HUES48 (cell line): Measurements from ENCODE around the gene AP3B1.
A peak's percentile ranks its signal among the peaks of the same experiment; 100 is the strongest.
"Not testable (repeated sequence)": the region's sequence is repeated elsewhere in the genome, so short reads cannot be mapped to it uniquely, and the experiment has no call there.

ENCODE experiments used
- H3K27ac ChIP-seq: one replicate; pipeline ENCODE4 v1.7.0; 2013; ENCODE audit warnings: low read depth, low read length, inconsistent platforms
- H3K27me3 ChIP-seq: 2 replicates; pipeline ENCODE4 v1.6.1; 2013; ENCODE audit warnings: mild to moderate bottlenecking, low read length; ENCODE audit not compliant: control insufficient read depth, insufficient read depth
- H3K36me3 ChIP-seq: 2 replicates; pipeline ENCODE4 v1.6.1; 2013; ENCODE audit warnings: low read length; ENCODE audit not compliant: control insufficient read depth, insufficient read depth
- H3K4me1 ChIP-seq: 2 replicates; pipeline ENCODE4 v1.6.1; 2013; ENCODE audit warnings: mild to moderate bottlenecking, low read length; ENCODE audit not compliant: control insufficient read depth, insufficient read depth
- H3K4me3 ChIP-seq: 2 replicates; pipeline ENCODE4 v1.5.1; 2013; ENCODE audit warnings: mild to moderate bottlenecking, low read depth, low read length
- H3K9ac ChIP-seq: 2 replicates; pipeline ENCODE4 v1.6.1; 2013; ENCODE audit warnings: mild to moderate bottlenecking, low read depth, low read length, moderate library complexity
- H3K9me3 ChIP-seq: 2 replicates; pipeline ENCODE4 v1.6.1; 2013; ENCODE audit warnings: low read length; ENCODE audit not compliant: control insufficient read depth, insufficient read depth

Gene AP3B1

DNA sequence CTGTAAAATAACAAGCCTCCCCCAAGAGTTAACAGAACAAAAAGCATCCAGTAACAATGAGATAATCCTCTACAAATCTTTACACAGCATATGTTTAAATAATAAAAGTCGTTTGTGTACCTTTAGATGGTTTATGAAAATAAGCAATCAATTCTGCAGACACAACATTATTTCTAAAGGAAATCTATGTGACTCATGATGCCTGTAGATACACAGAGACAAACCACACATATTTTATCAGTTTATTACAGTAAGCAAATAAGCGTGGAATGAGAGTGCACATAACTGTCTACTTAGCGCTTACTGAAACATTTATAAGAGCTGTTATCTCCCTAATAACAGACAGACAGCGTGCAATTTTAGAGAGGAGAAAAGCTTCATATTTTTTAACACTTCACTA is 243.6 kb downstream of the AP3B1 start:
- Histone ChIP-seq H3K27ac (no peak overlapping the region), H3K4me1 (no peaks in the 10 kb centered on the region), H3K9me3 (no peaks in the 10 kb centered on the region), H3K9ac (no peak overlapping the region), H3K27me3 (no peaks in the 10 kb centered on the region), H3K36me3 (no peaks in the 10 kb centered on the region), H3K4me3 (no peak overlapping the region)

DNA sequence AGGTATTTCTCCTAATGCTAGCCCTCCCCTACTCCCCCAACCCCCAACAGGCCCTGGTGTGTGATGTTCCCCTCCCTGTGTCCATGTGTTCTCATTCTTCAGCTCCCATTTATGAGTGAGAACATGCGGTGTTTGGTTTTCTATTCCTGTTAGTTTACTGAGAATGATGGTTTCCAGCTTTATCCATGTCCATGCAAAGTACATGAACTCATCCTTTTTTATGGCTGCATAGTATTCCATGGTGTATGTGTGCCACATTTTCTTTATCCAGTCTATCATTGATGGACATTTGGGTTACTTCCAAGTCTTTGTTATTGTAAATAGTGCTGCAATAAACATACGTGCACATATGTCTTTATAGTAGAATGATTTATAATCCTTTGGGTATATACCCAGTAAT is 247.7 kb downstream of the AP3B1 start:
- not testable (repeated sequence) for H3K36me3 ChIP-seq, H3K27ac ChIP-seq, H3K4me1 ChIP-seq, H3K9me3 ChIP-seq, H3K27me3 ChIP-seq, H3K9ac ChIP-seq, H3K4me3 ChIP-seq

DNA sequence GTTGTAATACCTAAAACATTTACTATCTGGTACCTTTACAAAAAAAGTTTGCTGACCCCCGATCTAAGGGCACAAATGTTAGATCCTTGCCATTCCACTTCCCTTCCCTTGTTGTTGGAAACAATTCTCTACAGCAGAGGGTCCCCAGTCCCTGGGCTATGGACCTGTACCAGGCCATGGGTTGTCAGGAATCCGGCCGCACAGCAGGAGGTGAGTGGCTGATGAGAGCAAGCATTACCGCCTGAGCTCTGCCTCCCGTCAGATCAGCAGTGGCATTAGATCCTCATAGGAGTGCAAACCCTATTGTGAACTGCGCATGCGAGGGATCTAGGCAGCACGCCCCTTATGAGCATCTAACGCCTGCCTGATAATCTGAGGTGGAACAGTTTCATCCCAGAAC is 248.5 kb downstream of the AP3B1 start:
- H3K36me3 ChIP-seq = no peaks in the 10 kb centered on the region
- no peak overlapping the region for H3K27ac ChIP-seq
- no peak overlapping the region for H3K9ac ChIP-seq
- no peaks in the 10 kb centered on the region for H3K4me1 ChIP-seq
- H3K9me3 ChIP-seq = no peaks in the 10 kb centered on the region
- H3K27me3 ChIP-seq = no peaks in the 10 kb centered on the region
- H3K4me3 ChIP-seq = no peak overlapping the region

DNA sequence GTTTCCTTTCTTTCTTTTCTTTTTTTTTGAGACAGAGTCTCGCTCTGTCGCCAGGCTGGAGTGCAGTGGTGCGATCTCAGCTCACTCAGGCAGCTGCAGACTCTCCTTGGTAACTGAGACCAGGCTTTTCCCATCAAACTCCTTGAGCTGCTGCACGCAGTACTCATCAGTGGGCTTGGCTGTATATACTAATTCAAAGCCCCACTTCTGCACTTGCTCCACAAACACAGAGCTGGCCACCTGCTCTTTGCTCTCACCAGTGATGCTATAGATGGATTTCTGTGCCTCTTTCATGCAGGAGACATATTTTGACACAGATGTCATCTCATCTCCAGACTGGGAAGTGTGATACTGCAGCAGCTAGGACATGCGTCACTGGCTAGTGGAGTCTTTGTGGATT is 252.7 kb downstream of the AP3B1 start:
- H3K27ac ChIP-seq = no peak overlapping the region
- no peak overlapping the region for H3K4me3 ChIP-seq
- peaks cover 4% of the 10 kb centered on the region; the same call in 1 of the 2 replicates for H3K36me3 ChIP-seq
- no peaks in the 10 kb centered on the region for H3K27me3 ChIP-seq
- no peaks in the 10 kb centered on the region for H3K4me1 ChIP-seq
- H3K9me3 ChIP-seq = no peaks in the 10 kb centered on the region
- H3K9ac ChIP-seq = no peak overlapping the region

DNA sequence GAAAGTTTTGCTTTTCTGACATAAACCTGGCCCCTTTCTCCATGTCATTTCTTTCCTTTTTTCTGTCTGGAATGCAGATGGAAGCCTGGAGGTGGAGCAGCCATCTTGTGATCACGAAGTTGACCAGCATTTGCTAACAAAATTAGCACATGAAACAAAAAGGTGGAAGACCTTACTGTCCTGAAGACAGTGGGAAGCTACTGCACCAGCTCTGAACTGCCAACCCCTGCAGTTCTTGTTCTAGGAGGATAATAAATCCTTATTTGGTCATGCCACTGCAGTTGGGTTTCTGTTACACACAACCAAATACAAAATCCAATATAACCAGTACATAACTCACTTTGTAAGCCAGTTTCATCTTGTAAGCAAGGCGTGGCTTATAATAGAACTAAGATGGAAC is 269.0 kb downstream of the AP3B1 start:
- no peak overlapping the region for H3K9ac ChIP-seq
- H3K4me3 ChIP-seq = no peak overlapping the region
- H3K9me3 ChIP-seq = no peaks in the 10 kb centered on the region
- H3K27ac ChIP-seq = peak overlapping the region; percentile 70
- peaks cover 13% of the 10 kb centered on the region; the same call in 1 of the 2 replicates for H3K4me1 ChIP-seq
- no peaks in the 10 kb centered on the region for H3K36me3 ChIP-seq
- H3K27me3 ChIP-seq = peaks cover 30% of the 10 kb centered on the region

DNA sequence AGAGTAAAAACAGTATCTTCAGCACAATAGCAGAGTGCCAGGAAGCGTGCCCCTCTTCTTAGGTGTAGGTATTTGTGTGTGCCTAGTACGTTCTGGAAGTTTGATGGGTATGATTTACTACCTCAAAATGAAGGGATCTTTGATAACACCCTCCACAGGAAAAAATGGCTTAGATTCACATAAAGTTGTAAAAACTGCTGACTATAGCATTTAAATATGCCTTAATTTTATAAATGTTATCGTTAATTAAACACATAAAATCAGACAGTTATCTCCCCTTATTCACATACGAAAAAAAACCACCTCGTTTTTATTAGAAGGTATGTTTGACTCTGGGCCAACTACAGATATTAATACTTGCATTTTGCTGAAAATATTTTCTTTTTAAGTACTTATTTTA is 274.8 kb downstream of the AP3B1 start:
- no peak overlapping the region for H3K4me3 ChIP-seq
- H3K9me3 ChIP-seq = no peaks in the 10 kb centered on the region
- no peaks in the 10 kb centered on the region; the same call in 1 of the 2 replicates for H3K36me3 ChIP-seq
- H3K27ac ChIP-seq = no peak overlapping the region
- no peak overlapping the region for H3K9ac ChIP-seq
- H3K4me1 ChIP-seq = peaks cover 14% of the 10 kb centered on the region
- peaks cover 88% of the 10 kb centered on the region for H3K27me3 ChIP-seq

DNA sequence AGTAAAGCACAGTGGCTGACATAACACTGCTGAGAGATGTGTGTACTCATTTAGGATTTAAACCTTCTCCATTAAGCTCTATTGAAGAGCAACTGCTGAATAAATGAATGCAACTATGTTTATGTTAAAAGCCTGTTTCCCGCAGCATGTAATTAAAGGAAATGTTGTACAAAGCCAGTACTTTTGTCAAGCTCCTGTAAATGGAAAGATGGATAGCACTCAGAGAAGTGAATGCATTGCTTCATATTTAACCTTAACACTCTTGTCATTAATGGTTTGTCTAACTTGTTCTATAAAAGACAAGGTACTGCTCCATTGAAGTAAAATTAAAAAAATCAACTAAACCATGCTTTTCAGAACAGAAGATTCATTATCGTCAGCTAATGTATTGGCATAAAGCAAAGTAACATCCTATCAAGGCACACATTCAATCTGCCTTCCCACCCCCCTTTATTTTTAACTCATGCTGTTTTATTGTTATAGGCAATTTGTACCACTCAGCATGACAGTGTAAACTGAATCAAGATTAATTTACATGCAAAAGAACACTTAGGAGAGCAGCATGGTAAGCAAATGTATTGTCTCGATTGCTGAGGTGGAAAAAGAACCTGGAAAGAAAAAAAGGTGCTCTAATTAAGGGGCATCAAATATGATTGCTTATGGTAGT is 277.5 kb downstream of the AP3B1 start:
- Histone ChIP-seq H3K4me3 (peak overlapping the region; percentile 24; the same call in 1 of the 2 replicates), H3K27ac (no peak overlapping the region), H3K4me1 (peaks cover 14% of the 10 kb centered on the region), H3K36me3 (no peaks in the 10 kb centered on the region; the same call in 1 of the 2 replicates), H3K27me3 (peaks cover 87% of the 10 kb centered on the region), H3K9ac (no peak overlapping the region), H3K9me3 (no peaks in the 10 kb centered on the region)

DNA sequence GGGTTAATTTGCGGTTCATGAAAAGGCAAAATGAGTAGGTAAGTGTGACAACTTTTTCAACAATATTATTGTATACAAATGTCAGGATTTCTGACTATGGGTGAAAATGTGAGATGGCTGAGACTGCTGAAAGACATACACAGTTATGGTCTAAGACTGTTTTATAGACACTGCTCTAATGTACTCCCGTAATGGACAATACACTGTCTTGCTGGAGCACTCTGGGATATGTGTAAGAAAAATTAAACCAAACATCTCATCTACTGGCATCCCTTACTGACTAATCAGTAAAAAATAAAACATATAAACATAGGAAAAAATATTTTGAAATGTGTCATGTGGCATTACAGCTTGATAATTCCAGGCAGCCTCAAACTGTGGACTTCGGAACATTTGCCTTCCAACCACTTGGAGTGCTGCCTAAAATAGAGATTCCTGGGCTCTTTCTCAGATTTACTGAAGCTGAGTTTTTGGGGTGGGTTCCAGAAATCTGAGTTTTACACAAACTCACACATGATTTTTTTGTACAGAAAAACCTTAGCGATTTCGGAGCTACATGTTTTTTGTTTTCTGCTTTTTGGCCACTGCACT is 284.5 kb downstream of the AP3B1 start:
- H3K4me3 ChIP-seq = no peak overlapping the region
- H3K27me3 ChIP-seq = peaks cover 22% of the 10 kb centered on the region
- no peaks in the 10 kb centered on the region for H3K4me1 ChIP-seq
- no peaks in the 10 kb centered on the region; the same call in 1 of the 2 replicates for H3K36me3 ChIP-seq
- H3K9ac ChIP-seq = no peak overlapping the region
- no peak overlapping the region for H3K27ac ChIP-seq
- H3K9me3 ChIP-seq = no peaks in the 10 kb centered on the region

DNA sequence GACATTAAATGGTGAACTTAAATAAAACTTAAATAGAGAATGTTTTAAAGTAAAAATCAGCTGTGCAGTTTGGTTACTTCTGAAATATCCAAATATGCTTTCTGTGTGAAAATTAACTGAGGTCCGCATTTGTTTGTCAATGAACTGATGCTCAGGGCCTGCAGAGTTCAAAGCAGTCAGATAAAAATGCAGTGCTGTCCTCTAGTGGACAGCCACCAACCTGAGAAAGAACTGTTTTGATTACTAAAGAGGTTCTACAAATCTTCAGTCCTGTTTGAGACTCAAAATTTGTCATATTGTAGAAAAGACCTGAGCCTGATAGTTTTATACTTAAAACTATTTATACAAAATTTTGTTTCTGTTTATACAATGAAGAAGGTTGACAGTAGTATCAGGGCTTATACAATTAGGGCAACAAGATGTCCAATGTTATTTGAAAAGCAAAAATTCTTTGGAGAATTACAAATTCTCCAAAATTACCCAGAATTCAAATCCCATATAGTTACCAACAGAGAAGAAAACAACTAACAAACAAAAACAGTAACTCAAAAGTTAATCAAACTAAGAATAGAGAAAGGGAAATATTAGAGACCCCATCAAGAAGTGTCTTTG is 286.0 kb downstream of the AP3B1 start:
- Histone ChIP-seq H3K27me3 (peaks cover 8% of the 10 kb centered on the region), H3K27ac (no peak overlapping the region), H3K9me3 (no peaks in the 10 kb centered on the region), H3K4me3 (no peak overlapping the region), H3K4me1 (no peaks in the 10 kb centered on the region; the same call in 1 of the 2 replicates), H3K9ac (no peak overlapping the region), H3K36me3 (no peaks in the 10 kb centered on the region)

DNA sequence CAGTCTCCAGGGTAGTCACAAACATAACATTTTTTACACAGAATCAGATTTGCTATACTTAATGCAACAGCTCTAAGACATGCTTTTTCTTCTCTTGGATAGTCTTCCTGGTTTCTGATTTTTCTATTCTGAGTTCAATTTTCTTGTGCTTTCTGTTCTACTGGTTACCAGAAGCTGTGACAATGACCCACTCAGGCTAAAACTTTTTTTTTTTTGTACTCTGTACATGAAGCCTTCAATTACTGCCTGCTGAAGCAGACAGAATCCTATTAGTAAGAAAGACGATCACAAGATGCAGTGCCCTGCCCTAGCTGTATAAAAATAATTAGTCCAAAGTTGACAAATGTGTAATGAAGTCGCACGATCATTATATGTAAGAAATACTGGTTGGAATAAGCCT is 287.3 kb downstream of the AP3B1 start:
- no peaks in the 10 kb centered on the region for H3K36me3 ChIP-seq
- no peaks in the 10 kb centered on the region for H3K9me3 ChIP-seq
- H3K4me1 ChIP-seq = no peaks in the 10 kb centered on the region; the same call in 1 of the 2 replicates
- no peak overlapping the region for H3K9ac ChIP-seq
- H3K27ac ChIP-seq = no peak overlapping the region
- H3K4me3 ChIP-seq = no peak overlapping the region
- no peaks in the 10 kb centered on the region for H3K27me3 ChIP-seq

DNA sequence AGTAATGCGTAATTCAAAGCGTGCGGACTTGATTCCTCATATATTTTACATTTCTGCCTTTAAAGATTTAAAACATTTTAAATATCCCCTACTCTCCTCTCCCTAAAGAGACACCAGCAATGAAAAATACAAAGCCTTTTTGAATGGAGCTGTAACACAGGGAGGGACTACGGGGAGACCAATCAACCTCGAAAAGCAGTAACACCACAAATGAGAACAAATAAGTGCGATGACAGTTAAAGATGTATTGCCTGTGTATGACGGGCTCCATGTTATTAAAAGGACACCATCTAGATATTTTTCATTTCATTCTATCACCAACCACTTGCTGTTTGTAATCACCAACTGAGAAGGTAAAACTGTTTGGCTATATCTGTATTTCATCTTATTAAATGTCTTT is 288.0 kb downstream of the AP3B1 start:
- Histone ChIP-seq H3K27me3 (no peaks in the 10 kb centered on the region), H3K4me1 (no peaks in the 10 kb centered on the region; the same call in 1 of the 2 replicates), H3K4me3 (no peak overlapping the region), H3K9ac (no peak overlapping the region), H3K36me3 (no peaks in the 10 kb centered on the region), H3K27ac (no peak overlapping the region), H3K9me3 (no peaks in the 10 kb centered on the region)
